Mesothelial cell of epicardium (in vitro differentiated cells): Measurements from ENCODE around the gene LPAR2. TPM values are rescaled to one million over a fixed set of nuclear protein-coding genes. Genes with fewer than 3 reads are reported as not detected.

Source experiments
- DNase-seq, 2 experiments: peaks; one replicate each; pipeline ENCODE4 v3.0.0; 2021; ENCODE audit warnings: low spot score in 2 of 2; ENCODE audit not compliant: unreplicated experiment in 2 of 2
- H3K27ac Mint-ChIP-seq: 2 replicates; pipeline ENCODE4 v1.8.0; 2021; ENCODE audit warnings: mixed read lengths
- H3K27me3 Mint-ChIP-seq: 2 replicates; pipeline ENCODE4 v1.8.0; 2021; ENCODE audit warnings: low read depth, mixed read lengths
- H3K36me3 Mint-ChIP-seq: 2 replicates; pipeline ENCODE4 v1.8.0; 2021; ENCODE audit warnings: mixed read lengths
- H3K4me1 Mint-ChIP-seq: 2 replicates; pipeline ENCODE4 v1.8.0; 2021; ENCODE audit warnings: mixed read lengths
- H3K4me3 Mint-ChIP-seq: 2 replicates; pipeline ENCODE4 v1.8.0; 2021; ENCODE audit warnings: mild to moderate bottlenecking, moderate library complexity, mixed read lengths
- H3K9me3 Mint-ChIP-seq: 2 replicates; pipeline ENCODE4 v1.8.0; 2021; ENCODE audit warnings: mixed read lengths
- total RNA-seq: library from RNA; stranded (reverse); gene quantifications from 3 replicates; pipeline ENCODE4 v1.2.1, GENCODE V29; 2021
- TF ChIP-seq, protein P1 (sequence below): fragments of 200-600 bp; sonication (generic); IDR thresholded peaks from one replicate; pipeline ENCODE4 v1.5.0; 2021; ENCODE audit warnings: antibody characterized with exemption; ENCODE audit not compliant: unreplicated experiment

Gene LPAR2
- total RNA-seq, result 84.2 to 93.4 TPM (median 87.1 TPM) in 3 replicates

DNA sequence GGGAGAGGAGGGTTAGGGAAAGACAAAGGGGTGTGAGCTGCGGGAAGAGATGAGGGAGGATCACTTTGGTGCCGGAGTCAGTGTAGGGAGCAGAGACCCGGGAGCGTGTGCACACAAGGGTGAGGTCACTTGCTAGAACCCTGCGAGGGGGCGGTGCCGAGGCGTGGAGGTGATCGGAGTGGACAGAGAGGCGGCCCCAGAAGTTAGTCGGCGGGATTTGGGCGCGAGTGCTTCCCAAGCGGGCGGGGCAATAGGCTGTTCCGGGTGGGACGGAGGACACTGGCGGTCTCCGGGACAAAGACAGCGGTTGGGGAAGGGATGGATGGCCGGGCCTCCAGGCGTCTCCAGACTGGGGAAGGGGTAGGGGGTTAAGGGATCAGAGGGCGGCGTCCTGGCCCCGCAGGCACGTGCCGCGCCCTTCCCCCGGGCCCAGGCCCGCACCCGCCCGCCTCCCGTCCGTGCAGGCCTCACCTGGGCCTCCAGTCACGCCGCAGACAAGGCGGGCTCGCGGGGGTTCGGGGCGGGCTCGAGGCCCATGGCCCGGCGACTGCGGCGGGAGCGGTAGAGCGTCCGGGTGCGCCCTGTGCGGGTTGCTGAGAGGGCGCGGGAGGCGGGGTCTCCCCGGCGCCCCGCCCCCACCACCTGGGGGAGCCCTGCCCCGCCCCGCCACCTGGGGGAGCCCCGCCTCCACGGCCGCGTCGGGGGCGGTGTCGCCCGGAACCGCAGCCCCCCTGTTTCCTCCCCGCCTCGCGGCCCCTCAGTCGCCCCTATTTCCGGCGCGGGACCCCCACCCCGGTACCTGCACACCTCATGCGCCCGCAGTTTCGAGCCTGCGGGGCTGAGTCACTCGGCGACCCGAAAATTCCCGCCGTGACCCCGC is at the start of gene LPAR2:
TSS of gene LPAR2 (minus strand) at position 600 of the 880 bp plus-strand sequence. CDS start 945 bp downstream, outside the sequence.
- DNase-seq, result peak; percentile 67 to 80
- TF ChIP-seq, protein P1, sequence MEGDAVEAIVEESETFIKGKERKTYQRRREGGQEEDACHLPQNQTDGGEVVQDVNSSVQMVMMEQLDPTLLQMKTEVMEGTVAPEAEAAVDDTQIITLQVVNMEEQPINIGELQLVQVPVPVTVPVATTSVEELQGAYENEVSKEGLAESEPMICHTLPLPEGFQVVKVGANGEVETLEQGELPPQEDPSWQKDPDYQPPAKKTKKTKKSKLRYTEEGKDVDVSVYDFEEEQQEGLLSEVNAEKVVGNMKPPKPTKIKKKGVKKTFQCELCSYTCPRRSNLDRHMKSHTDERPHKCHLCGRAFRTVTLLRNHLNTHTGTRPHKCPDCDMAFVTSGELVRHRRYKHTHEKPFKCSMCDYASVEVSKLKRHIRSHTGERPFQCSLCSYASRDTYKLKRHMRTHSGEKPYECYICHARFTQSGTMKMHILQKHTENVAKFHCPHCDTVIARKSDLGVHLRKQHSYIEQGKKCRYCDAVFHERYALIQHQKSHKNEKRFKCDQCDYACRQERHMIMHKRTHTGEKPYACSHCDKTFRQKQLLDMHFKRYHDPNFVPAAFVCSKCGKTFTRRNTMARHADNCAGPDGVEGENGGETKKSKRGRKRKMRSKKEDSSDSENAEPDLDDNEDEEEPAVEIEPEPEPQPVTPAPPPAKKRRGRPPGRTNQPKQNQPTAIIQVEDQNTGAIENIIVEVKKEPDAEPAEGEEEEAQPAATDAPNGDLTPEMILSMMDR, result no peak
- Mint-ChIP-seq H3K36me3 (peaks cover 19% of the 10 kb centered on the region), H3K4me3 (peak within 1 kb of the TSS; percentile 88), H3K9me3 (no peaks in the 10 kb centered on the region), H3K4me1 (peaks cover 19% of the 10 kb centered on the region), H3K27me3 (no peaks in the 10 kb centered on the region), H3K27ac (peak within 1 kb of the TSS; percentile 92)

DNA sequence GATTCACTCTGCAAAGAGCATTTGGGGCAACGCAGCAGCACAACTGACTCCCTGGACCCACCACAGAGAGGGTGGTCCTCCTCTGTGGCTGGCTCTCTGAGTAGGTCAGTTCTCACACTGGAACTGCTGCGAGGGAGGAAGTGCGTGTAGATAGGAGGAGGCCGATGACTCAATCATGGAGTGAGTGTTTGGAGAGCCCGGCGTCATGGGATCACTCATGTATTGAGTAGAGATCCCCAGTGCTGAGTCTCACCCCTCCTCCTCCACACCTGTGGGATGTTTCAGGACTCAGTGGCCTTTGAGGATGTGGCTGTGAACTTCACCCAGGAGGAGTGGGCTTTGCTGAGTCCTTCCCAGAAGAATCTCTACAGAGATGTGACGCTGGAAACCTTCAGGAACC is 49.6 kb upstream of the LPAR2 start:
- H3K27ac Mint-ChIP-seq, result no peak overlapping the region
- H3K36me3 Mint-ChIP-seq, result peaks cover 65% of the 10 kb centered on the region
- DNase-seq, result no peak
- no peaks in the 10 kb centered on the region for H3K4me1 Mint-ChIP-seq
- peaks cover 45% of the 10 kb centered on the region for H3K9me3 Mint-ChIP-seq
- H3K4me3 Mint-ChIP-seq, result no peak overlapping the region
- H3K27me3 Mint-ChIP-seq, result no peaks in the 10 kb centered on the region
- TF ChIP-seq, protein P1, result no peak

DNA sequence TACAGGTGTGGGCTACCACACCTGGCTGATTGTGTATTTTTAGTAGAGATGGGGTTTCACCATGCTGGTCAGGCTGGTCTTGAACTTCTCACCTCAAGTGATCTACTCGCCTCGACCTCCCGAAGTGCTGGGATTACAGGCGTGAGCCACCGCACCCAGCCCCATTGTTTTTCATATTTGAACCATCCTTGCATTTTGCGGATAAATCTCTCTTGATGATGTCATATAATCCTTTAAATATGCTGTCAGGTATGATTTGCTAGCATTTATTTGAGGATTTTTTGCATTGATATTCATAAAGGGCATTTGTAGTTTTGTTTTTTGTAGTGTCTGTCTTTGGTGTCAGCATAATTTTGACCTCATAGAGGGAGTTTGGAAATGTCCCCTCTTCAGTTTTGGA is 46.3 kb upstream of the LPAR2 start:
- Mint-ChIP-seq H3K9me3 (peaks cover 30% of the 10 kb centered on the region), H3K36me3 (peaks cover 47% of the 10 kb centered on the region)
- TF ChIP-seq, protein P1, result no peak

DNA sequence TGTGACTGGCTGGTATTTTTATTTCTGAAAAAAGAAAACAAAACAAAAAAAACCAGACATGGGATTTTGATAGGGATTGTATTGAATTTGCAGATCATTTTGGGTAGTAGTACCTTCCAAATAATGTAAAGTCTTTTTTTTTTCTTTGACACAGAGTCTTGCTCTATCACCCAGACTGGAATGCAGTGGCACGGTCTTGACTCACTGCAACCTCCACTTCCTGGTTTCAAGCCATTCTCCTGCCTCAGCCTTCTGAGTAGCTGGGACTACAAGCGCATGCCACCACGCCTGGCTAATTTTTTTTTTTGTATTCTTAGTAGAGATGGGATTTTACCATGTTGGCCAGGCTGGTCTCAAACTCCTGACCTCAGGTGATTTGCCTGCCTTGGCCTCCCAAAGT is 44.8 kb upstream of the LPAR2 start:
- H3K4me1 Mint-ChIP-seq, result peaks cover 12% of the 10 kb centered on the region
- H3K36me3 Mint-ChIP-seq, result peaks cover 32% of the 10 kb centered on the region
- no peaks in the 10 kb centered on the region for H3K27me3 Mint-ChIP-seq
- peaks cover 19% of the 10 kb centered on the region for H3K9me3 Mint-ChIP-seq
- no peak for DNase-seq
- no peak overlapping the region for H3K4me3 Mint-ChIP-seq
- TF ChIP-seq, protein P1, result no peak
- no peak overlapping the region for H3K27ac Mint-ChIP-seq

More for the DNA sequence above, 46.3 kb upstream of the LPAR2 start:
- H3K4me1 Mint-ChIP-seq, result peaks cover 6% of the 10 kb centered on the region
- H3K27ac Mint-ChIP-seq, result no peak overlapping the region
- H3K4me3 Mint-ChIP-seq, result no peak overlapping the region
- H3K27me3 Mint-ChIP-seq, result no peaks in the 10 kb centered on the region
- DNase-seq, result no peak

DNA sequence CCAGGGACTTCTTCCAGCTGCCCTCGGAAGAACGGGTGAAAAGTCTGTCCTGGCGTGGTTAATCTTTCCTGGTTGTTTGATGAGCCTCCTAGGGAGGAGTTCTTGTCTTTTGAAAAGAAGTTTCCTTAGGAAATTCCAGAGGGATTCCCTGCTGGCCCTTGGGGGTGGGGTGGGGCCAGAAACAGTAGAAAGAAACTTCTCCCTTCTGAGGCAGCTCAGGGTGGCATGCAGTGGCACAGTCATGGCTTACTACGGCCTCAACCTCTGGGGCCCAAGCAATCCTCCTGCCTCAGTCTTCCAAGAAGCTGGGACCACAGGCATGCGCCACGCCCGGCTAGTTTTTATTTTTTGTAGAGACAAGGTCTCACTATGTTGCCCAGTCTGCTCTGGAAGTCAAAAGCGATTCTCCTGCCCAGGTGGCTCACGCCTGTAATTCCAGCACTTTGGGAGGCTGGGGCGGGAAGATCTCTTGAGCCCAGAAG is 42.1 kb upstream of the LPAR2 start:
- H3K27ac Mint-ChIP-seq, result peak overlapping the region; percentile 30
- peaks cover 8% of the 10 kb centered on the region for H3K36me3 Mint-ChIP-seq
- DNase-seq, result no peak
- no peaks in the 10 kb centered on the region for H3K27me3 Mint-ChIP-seq
- peak overlapping the region; percentile 87 for H3K4me3 Mint-ChIP-seq
- H3K9me3 Mint-ChIP-seq, result peaks cover 3% of the 10 kb centered on the region
- TF ChIP-seq, protein P1, result no peak
- H3K4me1 Mint-ChIP-seq, result peaks cover 12% of the 10 kb centered on the region
